Neuron (in vitro differentiated cells): ENCODE measurements around the gene LYG2.
"Not testable (repeated sequence)": the region's sequence is repeated elsewhere in the genome, so short reads cannot be mapped to it uniquely, and the experiment has no call there.

ENCODE experiments used
- H2AFZ ChIP-seq: one replicate; pipeline ENCODE4 v1.6.1; 2013; ENCODE audit warnings: low read depth, mild to moderate bottlenecking, inconsistent platforms, low read length, moderate library complexity
- H3K27me3 ChIP-seq: one replicate; pipeline ENCODE4 v1.6.1; 2013; ENCODE audit warnings: low read length; ENCODE audit not compliant: insufficient read depth
- H3K36me3 ChIP-seq: one replicate; pipeline ENCODE4 v1.6.1; 2013; ENCODE audit warnings: low read length; ENCODE audit not compliant: insufficient read depth
- H3K4me1 ChIP-seq: one replicate; pipeline ENCODE4 v1.6.1; 2013; ENCODE audit warnings: low read length; ENCODE audit not compliant: insufficient read depth
- H3K4me3 ChIP-seq: 2 replicates; pipeline ENCODE4 v1.5.1; 2013; ENCODE audit warnings: mild to moderate bottlenecking, low read length, moderate library complexity
- H3K9me3 ChIP-seq: one replicate; pipeline ENCODE4 v1.6.1; 2013; ENCODE audit warnings: low read length

LYG2 gene

DNA sequence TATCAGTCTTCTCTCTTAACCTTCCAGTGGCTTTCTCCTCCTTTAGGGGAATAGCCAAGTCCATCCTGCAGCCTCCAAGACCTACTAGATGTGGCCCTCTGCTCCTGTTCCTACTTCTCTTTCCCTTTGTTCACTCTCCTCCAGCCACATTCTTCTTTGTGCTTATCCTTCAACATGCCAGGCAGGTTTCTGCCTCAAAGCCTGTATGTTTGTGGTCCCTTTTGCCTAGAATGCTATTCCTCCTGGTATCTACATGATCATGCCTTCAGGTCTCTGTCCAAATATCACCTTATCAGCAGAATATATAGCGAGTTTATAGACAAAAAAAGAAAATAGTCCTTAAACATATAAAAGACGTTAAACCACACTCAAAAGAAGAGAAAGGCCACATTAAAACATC is 5.5 kb downstream of the LYG2 start:
- H3K9me3 ChIP-seq = peaks cover 1% of the 10 kb centered on the region
- no peaks in the 10 kb centered on the region for H3K36me3 ChIP-seq
- H3K4me3 ChIP-seq = no peak overlapping the region
- H2AFZ ChIP-seq = no peak overlapping the region
- H3K4me1 ChIP-seq = no peaks in the 10 kb centered on the region
- H3K27me3 ChIP-seq = no peaks in the 10 kb centered on the region

GRCh38 chr2:99242151-99242550 is 13.3 kb downstream of the LYG2 start:
- Histone ChIP-seq H2AFZ (no peak overlapping the region), H3K9me3 (no peaks in the 10 kb centered on the region), H3K36me3 (no peaks in the 10 kb centered on the region), H3K27me3 (no peaks in the 10 kb centered on the region), H3K4me1 (no peaks in the 10 kb centered on the region), H3K4me3 (no peak overlapping the region)

DNA sequence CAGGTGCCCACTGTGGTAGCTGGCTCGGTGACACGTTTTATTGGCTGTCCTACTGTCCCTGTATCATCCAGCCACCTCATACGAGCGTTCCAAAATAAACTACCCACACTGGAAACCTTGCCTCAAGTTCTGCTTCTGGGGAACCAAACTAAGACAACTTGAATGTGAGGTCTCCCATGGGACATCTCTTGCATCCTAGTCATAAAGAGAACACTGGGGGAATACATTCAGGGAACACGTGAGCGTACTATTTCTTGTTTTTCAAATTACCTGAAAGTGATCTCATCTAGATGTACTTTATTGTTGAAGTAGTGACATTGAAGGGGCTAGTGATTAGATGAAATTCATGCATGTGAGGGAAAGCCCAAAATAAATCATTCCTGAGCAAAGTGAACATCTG is 15.0 kb downstream of the LYG2 start:
- no peaks in the 10 kb centered on the region for H3K4me1 ChIP-seq
- no peaks in the 10 kb centered on the region for H3K36me3 ChIP-seq
- H3K4me3 ChIP-seq = no peak overlapping the region
- no peaks in the 10 kb centered on the region for H3K27me3 ChIP-seq
- H2AFZ ChIP-seq = no peak overlapping the region
- H3K9me3 ChIP-seq = no peaks in the 10 kb centered on the region

DNA sequence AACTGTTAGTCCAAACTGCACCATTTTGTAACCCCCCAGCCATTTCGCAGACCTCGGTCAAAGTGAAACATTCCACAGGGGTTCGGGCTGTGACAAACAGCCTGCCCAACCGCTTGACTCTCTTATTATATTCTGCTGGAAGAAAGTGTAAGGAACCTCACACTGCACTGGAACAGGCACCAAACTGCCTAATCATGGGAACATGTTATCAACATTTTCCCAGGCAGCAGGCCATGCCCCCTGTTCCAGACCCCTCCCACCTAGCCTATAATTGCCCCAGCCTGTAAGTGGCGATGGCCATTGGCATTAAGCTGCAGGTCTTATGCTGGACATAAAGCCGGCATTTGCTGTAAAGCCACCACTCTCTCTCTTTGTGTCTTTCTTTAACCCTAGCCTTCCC is 16.9 kb downstream of the LYG2 start:
- H2AFZ ChIP-seq = no peak overlapping the region

GRCh38 chr2:99233177-99233576 is 22.3 kb downstream of the LYG2 start:
- H3K27me3 ChIP-seq, H3K4me3 ChIP-seq, H3K9me3 ChIP-seq, H3K36me3 ChIP-seq, H2AFZ ChIP-seq, H3K4me1 ChIP-seq: not testable (repeated sequence)

More for the DNA sequence above, 16.9 kb downstream of the LYG2 start:
- Histone ChIP-seq H3K4me1 (no peaks in the 10 kb centered on the region), H3K27me3 (no peaks in the 10 kb centered on the region), H3K36me3 (no peaks in the 10 kb centered on the region), H3K9me3 (no peaks in the 10 kb centered on the region), H3K4me3 (no peak overlapping the region)

DNA sequence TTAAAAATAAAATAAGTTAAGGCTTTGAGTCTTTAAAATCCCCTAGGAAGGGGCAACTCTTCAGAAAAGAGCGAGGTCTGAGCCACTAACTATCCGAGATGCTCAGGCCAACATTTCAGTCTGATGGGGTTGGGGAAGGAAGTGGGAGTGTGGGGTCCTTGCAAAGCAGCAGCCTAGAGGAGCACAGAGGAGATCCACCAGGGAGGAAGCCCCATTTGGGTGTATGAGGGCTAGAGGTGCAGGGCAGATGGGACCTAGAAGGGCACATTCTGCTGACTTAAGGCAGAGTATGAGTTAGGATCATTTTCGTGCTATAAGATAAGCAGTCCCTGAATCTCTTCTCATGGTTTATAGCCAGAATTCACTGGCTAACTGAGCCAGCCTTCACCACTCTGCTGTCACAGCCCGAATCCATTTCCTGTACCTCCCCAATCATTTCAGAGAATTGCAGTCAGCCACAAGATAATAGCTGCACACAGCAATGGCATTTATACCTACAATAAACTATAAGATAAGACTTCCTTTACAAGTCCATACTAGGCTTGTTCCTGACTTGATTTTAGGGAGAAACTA is 37.5 kb downstream of the LYG2 start:
- Histone ChIP-seq H3K36me3 (peaks cover 2% of the 10 kb centered on the region), H2AFZ (no peak overlapping the region), H3K27me3 (no peaks in the 10 kb centered on the region), H3K4me1 (no peaks in the 10 kb centered on the region), H3K9me3 (peaks cover 2% of the 10 kb centered on the region), H3K4me3 (no peak overlapping the region)

DNA sequence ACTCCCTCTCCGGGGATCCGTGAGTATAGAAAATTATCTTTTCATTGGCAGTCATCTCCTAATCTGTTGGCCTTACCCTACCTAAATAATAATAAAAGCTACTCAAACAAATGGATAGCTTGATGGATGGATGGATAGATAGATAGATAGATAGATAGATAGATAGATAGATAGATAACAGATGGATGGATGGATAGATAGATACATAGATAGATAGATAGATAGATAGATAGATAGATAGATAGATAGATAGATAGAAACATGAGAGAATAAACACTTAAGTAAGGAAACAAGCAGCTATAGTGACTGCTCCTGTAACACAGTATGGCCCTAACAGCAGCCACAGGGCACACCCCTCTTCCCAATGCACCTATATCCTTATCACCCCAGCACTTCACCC is 39.4 kb downstream of the LYG2 start:
- Histone ChIP-seq H3K36me3 (peaks cover 2% of the 10 kb centered on the region), H3K9me3 (peaks cover 2% of the 10 kb centered on the region), H3K4me3 (no peak overlapping the region), H3K27me3 (no peaks in the 10 kb centered on the region), H3K4me1 (no peaks in the 10 kb centered on the region), H2AFZ (no peak overlapping the region)

- no peak overlapping the region for H2AFZ ChIP-seq
- no peaks in the 10 kb centered on the region for H3K27me3 ChIP-seq
- no peaks in the 10 kb centered on the region for H3K4me1 ChIP-seq
- peaks cover 3% of the 10 kb centered on the region for H3K36me3 ChIP-seq
- no peak overlapping the region for H3K4me3 ChIP-seq
- no peaks in the 10 kb centered on the region for H3K9me3 ChIP-seq
Observed at GRCh38 chr2:99205491-99205890, 50.0 kb downstream of the LYG2 start.

DNA sequence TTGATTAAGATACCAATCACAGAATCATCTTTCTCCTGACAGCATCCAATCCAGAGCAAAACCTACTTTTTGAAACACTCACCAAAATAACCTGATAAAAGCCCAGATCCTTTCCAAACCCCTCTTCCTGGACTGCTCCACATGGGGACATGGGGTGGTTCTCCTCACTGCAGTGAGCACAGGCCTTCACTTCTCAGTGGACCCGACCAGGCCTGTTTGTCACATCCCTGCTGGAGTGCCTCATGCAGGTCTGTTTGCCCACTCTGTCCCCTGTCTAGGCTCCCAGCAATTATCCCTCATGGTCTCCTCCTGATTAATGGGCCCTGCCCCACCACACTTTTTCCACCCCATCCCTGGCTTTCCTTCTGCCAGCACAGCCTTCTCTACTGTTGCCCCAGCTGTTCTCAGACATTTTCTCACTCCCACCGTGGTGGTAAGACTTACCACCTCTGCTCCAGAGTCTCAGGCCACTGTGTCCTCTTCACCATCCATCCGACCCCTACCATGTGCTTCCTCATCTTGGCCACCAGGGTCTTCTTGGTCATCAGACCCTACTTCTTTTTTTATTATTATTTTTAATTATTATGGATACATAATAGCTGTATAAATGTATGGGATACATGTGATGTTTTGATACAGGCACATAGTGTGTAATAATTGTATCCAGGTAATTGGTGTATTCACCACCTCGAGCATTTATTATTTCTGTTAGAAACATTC is 53.3 kb downstream of the LYG2 start:
- Histone ChIP-seq H2AFZ (no peak overlapping the region), H3K4me3 (no peak overlapping the region), H3K9me3 (no peaks in the 10 kb centered on the region)

GRCh38 chr2:99200076-99200800 is 55.2 kb downstream of the LYG2 start:
- no peak overlapping the region for H3K4me3 ChIP-seq
- H3K4me1 ChIP-seq = no peaks in the 10 kb centered on the region
- no peak overlapping the region for H2AFZ ChIP-seq
- no peaks in the 10 kb centered on the region for H3K27me3 ChIP-seq
- H3K9me3 ChIP-seq = no peaks in the 10 kb centered on the region
- H3K36me3 ChIP-seq = peaks cover 35% of the 10 kb centered on the region

More for the DNA sequence above, 53.3 kb downstream of the LYG2 start:
- peaks cover 19% of the 10 kb centered on the region for H3K36me3 ChIP-seq
- no peaks in the 10 kb centered on the region for H3K4me1 ChIP-seq
- H3K27me3 ChIP-seq = no peaks in the 10 kb centered on the region

DNA sequence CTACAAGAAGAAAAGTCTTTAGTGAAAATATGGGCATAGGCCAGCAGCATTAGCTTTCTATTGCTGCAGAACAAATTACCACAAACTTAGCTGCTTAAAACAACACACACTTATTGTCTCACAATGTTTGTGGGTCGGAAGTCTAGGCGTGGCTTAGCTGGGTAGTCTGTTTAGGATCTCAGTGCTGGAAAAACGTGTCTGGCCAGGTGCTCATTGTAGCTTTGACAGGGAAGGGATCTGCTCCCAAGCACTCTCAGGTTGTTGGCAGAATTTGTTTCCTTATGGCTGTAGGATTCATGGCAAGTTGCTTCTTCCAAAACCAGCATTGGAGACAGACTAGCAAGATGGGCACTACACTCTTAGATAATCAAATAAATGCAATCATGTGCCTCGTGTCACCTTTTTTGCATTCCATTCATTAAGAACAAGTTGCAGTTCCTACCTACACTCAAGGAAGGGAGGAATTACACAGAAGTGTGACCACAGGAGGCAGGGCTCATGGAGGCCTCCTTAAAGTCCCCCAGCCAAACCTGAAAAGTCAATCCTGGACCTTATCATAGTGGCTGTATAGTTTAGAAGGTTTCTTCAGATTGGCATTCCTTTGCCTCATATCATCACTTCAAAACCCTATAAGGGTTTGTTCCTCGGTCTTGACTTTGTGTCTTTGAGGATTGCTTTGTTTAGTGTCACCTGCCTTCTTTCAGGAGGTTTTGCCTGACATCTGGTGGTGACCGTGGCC is 57.2 kb downstream of the LYG2 start:
- Histone ChIP-seq H3K36me3 (peaks cover 50% of the 10 kb centered on the region), H3K27me3 (no peaks in the 10 kb centered on the region), H2AFZ (no peak overlapping the region), H3K4me3 (no peak overlapping the region), H3K4me1 (no peaks in the 10 kb centered on the region), H3K9me3 (no peaks in the 10 kb centered on the region)

- H3K4me3 ChIP-seq, H3K9me3 ChIP-seq, H2AFZ ChIP-seq, H3K4me1 ChIP-seq, H3K27me3 ChIP-seq: not testable (repeated sequence)
- peaks cover 75% of the 10 kb centered on the region for H3K36me3 ChIP-seq
Observed at GRCh38 chr2:99192364-99192763, 63.1 kb downstream of the LYG2 start.
